Measurements from ENCODE around the gene AUH.
A peak's percentile ranks its signal among the peaks of the same experiment; 100 is the strongest.

AUH gene

DNA sequence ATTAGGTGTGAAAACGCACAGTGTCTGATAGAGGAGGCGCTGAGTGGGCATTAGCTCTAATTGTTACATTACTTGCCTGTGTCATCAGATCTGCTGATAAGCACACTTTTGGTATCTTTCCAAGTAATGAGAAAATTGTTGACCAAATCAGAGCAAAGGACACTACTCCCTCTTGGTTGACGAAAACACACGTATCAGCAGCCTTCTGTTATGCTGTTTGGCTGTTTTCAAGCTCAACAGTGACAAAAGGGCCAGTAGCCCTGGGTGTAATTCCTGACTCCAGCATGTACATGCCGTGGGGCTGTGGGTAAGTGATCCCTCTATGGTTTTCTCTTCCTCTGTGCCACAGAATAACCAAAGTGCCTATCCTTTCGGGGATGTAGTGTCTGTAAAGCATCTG, 151.4 kb downstream of the AUH start:
- Histone ChIP-seq H3K9ac (ENCODE audit: low read length in 5 of 5) (no peak overlapping the region), H3K27ac (ENCODE audit: low read depth, low read length) (no peak overlapping the region)

DNA sequence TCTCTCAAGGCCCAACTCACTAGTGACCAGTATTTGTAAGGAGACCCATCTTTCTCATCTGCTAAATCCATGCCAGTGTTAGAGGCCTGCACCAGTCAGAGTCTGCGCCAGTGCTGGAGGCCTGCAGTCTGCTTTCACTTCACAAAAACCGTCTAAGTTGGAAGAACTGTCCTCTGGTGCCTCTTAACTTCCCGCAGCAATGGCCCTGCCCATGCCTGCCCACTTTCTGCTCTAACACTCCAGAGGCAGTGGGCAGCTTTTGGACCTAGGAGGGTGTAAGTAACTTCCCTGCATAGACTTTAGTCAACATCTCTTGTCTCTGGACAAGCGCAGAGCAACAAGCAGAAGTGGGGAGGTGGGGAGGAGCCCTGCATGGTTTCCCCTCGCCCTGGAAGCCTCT, 152.9 kb downstream of the AUH start:
- no peaks in the 10 kb centered on the region for H3K9me3 ChIP-seq (ENCODE audit: control insufficient read depth in 5 of 5, low read length in 5 of 5)
- H3K4me3 ChIP-seq (ENCODE audit: low read depth in 1 of 5, low read length in 5 of 5) = no peak overlapping the region
- H3K27ac ChIP-seq (ENCODE audit: low read depth, low read length) = peak overlapping the region; percentile 88
- H3K27me3 ChIP-seq (ENCODE audit: control insufficient read depth in 5 of 5, insufficient read depth in 4 of 5, low read length in 5 of 5) = no peaks in the 10 kb centered on the region
- peaks cover 0 to 5% (median 0%) of the 10 kb centered on the region in 5 donors for H3K36me3 ChIP-seq (ENCODE audit: control insufficient read depth in 5 of 5, insufficient read depth in 5 of 5, low read length in 5 of 5)
- peak overlapping the region in 2 of 5 donors; percentile 14 to 76 for H3K9ac ChIP-seq (ENCODE audit: low read length in 5 of 5)
- H3K4me1 ChIP-seq (ENCODE audit: control insufficient read depth in 5 of 5, insufficient read depth in 5 of 5, low read length in 5 of 5) = peaks cover 3 to 27% (median 21%) of the 10 kb centered on the region in 5 donors

More for the DNA sequence above, 151.4 kb downstream of the AUH start:
- peaks cover 3 to 27% (median 21%) of the 10 kb centered on the region in 5 donors for H3K4me1 ChIP-seq (ENCODE audit: control insufficient read depth in 5 of 5, insufficient read depth in 5 of 5, low read length in 5 of 5)
- H3K9me3 ChIP-seq (ENCODE audit: control insufficient read depth in 5 of 5, low read length in 5 of 5) = no peaks in the 10 kb centered on the region
- H3K4me3 ChIP-seq (ENCODE audit: low read depth in 1 of 5, low read length in 5 of 5) = no peak overlapping the region
- no peaks in the 10 kb centered on the region for H3K27me3 ChIP-seq (ENCODE audit: control insufficient read depth in 5 of 5, insufficient read depth in 4 of 5, low read length in 5 of 5)
- peaks cover 0 to 5% (median 0%) of the 10 kb centered on the region in 5 donors for H3K36me3 ChIP-seq (ENCODE audit: control insufficient read depth in 5 of 5, insufficient read depth in 5 of 5, low read length in 5 of 5)

DNA sequence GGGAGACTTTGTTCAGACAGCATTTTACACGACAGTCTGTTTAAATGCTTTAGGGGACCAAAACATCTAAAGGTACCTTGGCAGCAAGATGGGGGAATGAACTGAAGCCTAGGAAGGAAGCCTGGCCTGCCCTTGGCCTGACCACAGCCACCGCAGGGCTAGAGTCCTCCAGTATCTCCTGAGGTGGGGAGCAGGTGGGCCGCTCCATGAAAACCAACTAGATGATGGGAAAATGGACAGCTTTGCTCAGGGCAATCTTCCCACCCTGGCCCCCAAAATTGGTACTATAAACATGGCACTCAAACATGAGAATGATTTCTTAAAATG, 153.3 kb downstream of the AUH start:
- Histone ChIP-seq H3K4me1 (ENCODE audit: control insufficient read depth in 5 of 5, insufficient read depth in 5 of 5, low read length in 5 of 5) (peaks cover 3 to 27% (median 21%) of the 10 kb centered on the region in 5 donors), H3K27ac (ENCODE audit: low read depth, low read length) (peak overlapping the region; percentile 88), H3K9me3 (ENCODE audit: control insufficient read depth in 5 of 5, low read length in 5 of 5) (no peaks in the 10 kb centered on the region), H3K9ac (ENCODE audit: low read length in 5 of 5) (peak overlapping the region in 3 of 5 donors; percentile 30 to 76 (median 63)), H3K27me3 (ENCODE audit: control insufficient read depth in 5 of 5, insufficient read depth in 4 of 5, low read length in 5 of 5) (no peaks in the 10 kb centered on the region), H3K36me3 (ENCODE audit: control insufficient read depth in 5 of 5, insufficient read depth in 5 of 5, low read length in 5 of 5) (peaks cover 0 to 3% (median 0%) of the 10 kb centered on the region in 5 donors), H3K4me3 (ENCODE audit: low read depth in 1 of 5, low read length in 5 of 5) (peak overlapping the region in 3 of 5 donors; percentile 9 to 45 (median 21))

DNA sequence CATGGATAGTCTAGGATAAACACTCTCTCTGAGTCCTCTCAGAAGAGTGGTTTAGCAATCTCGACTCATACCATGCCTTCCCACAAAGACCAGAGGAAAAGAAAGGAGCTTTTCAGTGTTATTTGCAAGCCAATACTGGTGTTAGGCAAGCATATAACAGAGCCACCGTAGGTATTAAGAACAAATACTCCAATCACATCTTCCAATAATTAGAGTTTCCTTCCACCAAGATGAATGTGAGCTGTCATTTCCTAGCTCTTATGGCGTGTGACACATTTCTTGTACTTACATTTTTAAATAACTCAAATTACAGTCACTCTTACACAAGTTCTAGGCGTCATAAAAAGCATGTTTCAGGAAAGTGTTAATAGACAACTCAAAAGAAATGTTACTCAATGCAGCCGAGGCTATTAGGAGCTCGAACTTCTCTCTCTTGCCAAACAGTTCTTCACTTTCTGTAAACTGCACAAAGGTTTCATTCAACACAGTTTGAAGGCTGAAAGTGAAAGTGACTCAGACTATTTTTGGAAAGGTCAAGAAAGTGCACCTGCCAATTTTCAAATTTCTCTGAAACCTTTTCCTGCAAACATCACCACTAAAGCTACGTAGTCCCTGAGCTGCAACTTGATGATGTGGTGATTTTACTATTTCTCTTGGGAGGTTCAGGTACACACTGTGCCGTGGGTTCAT, 153.8 kb downstream of the AUH start:
- no peaks in the 10 kb centered on the region for H3K27me3 ChIP-seq (ENCODE audit: control insufficient read depth in 5 of 5, insufficient read depth in 4 of 5, low read length in 5 of 5)
- H3K36me3 ChIP-seq (ENCODE audit: control insufficient read depth in 5 of 5, insufficient read depth in 5 of 5, low read length in 5 of 5) = no peaks in the 10 kb centered on the region
- peaks cover 3 to 27% (median 21%) of the 10 kb centered on the region in 5 donors for H3K4me1 ChIP-seq (ENCODE audit: control insufficient read depth in 5 of 5, insufficient read depth in 5 of 5, low read length in 5 of 5)
- peaks cover 0 to 2% (median 0%) of the 10 kb centered on the region in 5 donors for H3K9me3 ChIP-seq (ENCODE audit: control insufficient read depth in 5 of 5, low read length in 5 of 5)
- peak overlapping the region; percentile 88 for H3K27ac ChIP-seq (ENCODE audit: low read depth, low read length)
- peak overlapping the region in 4 of 5 donors; percentile 9 to 45 (median 15) for H3K4me3 ChIP-seq (ENCODE audit: low read depth in 1 of 5, low read length in 5 of 5)
- H3K9ac ChIP-seq (ENCODE audit: low read length in 5 of 5) = peak overlapping the region in 4 of 5 donors; percentile 47 to 76 (median 58)

DNA sequence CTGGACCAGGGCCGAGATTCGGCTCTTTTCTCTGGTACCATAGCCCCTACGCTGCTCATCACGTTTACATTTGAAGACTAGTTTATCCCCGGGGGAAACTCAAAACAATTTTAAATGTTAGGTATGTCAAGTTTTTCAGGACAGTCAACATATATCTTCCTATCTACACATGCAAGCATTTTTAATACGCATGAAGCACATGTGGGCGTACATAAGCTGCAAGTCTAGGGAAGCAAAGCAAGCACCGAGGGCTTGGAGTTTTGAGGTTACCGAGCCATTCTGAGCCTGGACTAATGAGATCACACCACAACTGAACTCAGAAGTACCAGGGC, 154.4 kb downstream of the AUH start:
- Histone ChIP-seq H3K27me3 (ENCODE audit: control insufficient read depth in 5 of 5, insufficient read depth in 4 of 5, low read length in 5 of 5) (no peaks in the 10 kb centered on the region), H3K4me3 (ENCODE audit: low read depth in 1 of 5, low read length in 5 of 5) (peak overlapping the region in 1 of 5 donors; percentile 7), H3K9me3 (ENCODE audit: control insufficient read depth in 5 of 5, low read length in 5 of 5) (peaks cover 0 to 7% (median 0%) of the 10 kb centered on the region in 5 donors), H3K9ac (ENCODE audit: low read length in 5 of 5) (peak overlapping the region in 4 of 5 donors; percentile 0 to 76 (median 50)), H3K36me3 (ENCODE audit: control insufficient read depth in 5 of 5, insufficient read depth in 5 of 5, low read length in 5 of 5) (no peaks in the 10 kb centered on the region), H3K4me1 (ENCODE audit: control insufficient read depth in 5 of 5, insufficient read depth in 5 of 5, low read length in 5 of 5) (peaks cover 3 to 27% (median 21%) of the 10 kb centered on the region in 5 donors), H3K27ac (ENCODE audit: low read depth, low read length) (peak overlapping the region; percentile 88)

DNA sequence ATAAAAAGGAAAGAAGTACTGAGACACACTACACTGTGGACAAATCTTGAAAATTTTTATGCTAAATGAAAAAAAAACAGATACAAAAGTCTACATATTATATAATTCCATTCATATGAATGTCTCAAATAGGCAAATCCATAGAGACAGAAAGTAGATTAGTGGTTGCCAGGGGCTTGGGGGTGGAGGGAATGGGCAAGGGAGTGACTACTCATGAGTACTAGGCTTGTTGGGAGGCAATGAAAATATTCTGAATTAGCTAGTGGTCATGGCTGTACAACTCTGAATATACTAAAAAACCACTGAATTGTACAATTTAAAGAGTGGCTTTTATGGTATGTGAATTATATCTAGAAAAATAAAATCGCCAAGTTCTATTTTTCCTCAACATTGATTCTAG, 154.9 kb downstream of the AUH start:
- no peaks in the 10 kb centered on the region for H3K27me3 ChIP-seq (ENCODE audit: control insufficient read depth in 5 of 5, insufficient read depth in 4 of 5, low read length in 5 of 5)
- peaks cover 0 to 7% (median 0%) of the 10 kb centered on the region in 5 donors for H3K9me3 ChIP-seq (ENCODE audit: control insufficient read depth in 5 of 5, low read length in 5 of 5)
- peak overlapping the region; percentile 88 for H3K27ac ChIP-seq (ENCODE audit: low read depth, low read length)
- peak overlapping the region in 2 of 5 donors; percentile 47 to 76 for H3K9ac ChIP-seq (ENCODE audit: low read length in 5 of 5)
- no peak overlapping the region for H3K4me3 ChIP-seq (ENCODE audit: low read depth in 1 of 5, low read length in 5 of 5)
- peaks cover 3 to 27% (median 21%) of the 10 kb centered on the region in 5 donors for H3K4me1 ChIP-seq (ENCODE audit: control insufficient read depth in 5 of 5, insufficient read depth in 5 of 5, low read length in 5 of 5)
- H3K36me3 ChIP-seq (ENCODE audit: control insufficient read depth in 5 of 5, insufficient read depth in 5 of 5, low read length in 5 of 5) = no peaks in the 10 kb centered on the region

DNA sequence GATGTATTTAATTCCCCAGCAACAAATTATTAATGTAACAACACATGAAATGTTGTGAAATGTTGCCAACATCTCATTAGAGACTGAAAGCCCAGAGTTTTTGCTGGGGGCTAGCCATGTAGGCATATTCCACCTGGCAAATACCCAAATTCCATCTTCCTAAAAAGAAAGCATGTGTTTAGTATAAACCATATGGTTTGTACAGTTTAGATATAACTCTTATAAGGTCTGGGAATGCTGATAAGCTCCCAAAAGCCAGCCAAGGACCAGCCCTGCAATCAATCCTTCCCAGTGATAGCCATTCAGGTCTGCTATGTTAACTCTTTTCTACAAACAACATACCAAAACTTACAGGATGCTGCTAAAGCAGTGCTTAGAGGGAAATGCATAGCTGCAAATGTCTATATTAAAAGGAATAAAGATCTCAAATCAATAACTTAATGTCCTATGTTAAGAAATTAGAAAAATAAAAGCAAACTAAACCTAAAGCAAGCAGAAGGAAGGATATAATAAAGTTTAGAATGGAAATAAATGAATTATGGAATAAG, 158.9 kb downstream of the AUH start:
- Histone ChIP-seq H3K4me1 (ENCODE audit: control insufficient read depth in 5 of 5, insufficient read depth in 5 of 5, low read length in 5 of 5) (peaks cover 3 to 19% (median 18%) of the 10 kb centered on the region in 5 donors), H3K27me3 (ENCODE audit: control insufficient read depth in 5 of 5, insufficient read depth in 4 of 5, low read length in 5 of 5) (no peaks in the 10 kb centered on the region), H3K9ac (ENCODE audit: low read length in 5 of 5) (no peak overlapping the region), H3K4me3 (ENCODE audit: low read depth in 1 of 5, low read length in 5 of 5) (peak overlapping the region in 1 of 5 donors; percentile 44), H3K9me3 (ENCODE audit: control insufficient read depth in 5 of 5, low read length in 5 of 5) (peaks cover 0 to 11% (median 5%) of the 10 kb centered on the region in 5 donors), H3K27ac (ENCODE audit: low read depth, low read length) (no peak overlapping the region), H3K36me3 (ENCODE audit: control insufficient read depth in 5 of 5, insufficient read depth in 5 of 5, low read length in 5 of 5) (no peaks in the 10 kb centered on the region)

DNA sequence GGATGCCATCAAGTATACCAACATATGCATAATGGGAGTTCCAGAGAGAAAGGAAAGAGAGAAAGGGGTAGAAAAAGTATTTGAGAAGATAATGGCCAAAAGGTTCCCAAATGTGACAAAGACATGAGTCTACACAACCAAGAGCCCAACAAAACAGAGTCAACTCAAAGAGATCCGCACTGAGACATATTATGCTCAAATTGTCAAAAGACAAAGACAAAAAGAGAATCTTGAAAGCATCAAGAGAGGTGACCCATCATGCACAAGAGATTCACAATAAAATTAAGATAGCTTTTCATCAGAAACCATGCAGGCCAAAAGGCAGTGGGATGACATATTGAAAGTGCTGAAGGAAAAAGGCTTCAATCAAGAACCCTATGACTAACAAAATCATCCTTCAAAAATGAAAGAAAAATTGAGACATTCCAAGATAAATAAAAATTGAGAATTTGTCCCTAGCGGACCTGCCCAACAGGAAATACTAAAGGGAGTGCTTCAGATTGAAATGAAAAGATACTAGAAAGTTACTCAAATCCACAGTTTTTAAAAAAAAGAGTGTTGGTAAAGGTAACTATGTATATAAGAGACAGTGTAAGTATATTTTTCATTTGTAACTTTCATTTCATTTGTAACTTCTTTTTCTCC, 160.9 kb downstream of the AUH start:
- H3K4me1 ChIP-seq (ENCODE audit: control insufficient read depth in 5 of 5, insufficient read depth in 5 of 5, low read length in 5 of 5) = peaks cover 10 to 28% (median 25%) of the 10 kb centered on the region in 5 donors
- no peaks in the 10 kb centered on the region for H3K36me3 ChIP-seq (ENCODE audit: control insufficient read depth in 5 of 5, insufficient read depth in 5 of 5, low read length in 5 of 5)
- no peak overlapping the region for H3K4me3 ChIP-seq (ENCODE audit: low read depth in 1 of 5, low read length in 5 of 5)
- no peak overlapping the region for H3K27ac ChIP-seq (ENCODE audit: low read depth, low read length)
- no peak overlapping the region for H3K9ac ChIP-seq (ENCODE audit: low read length in 5 of 5)
- H3K9me3 ChIP-seq (ENCODE audit: control insufficient read depth in 5 of 5, low read length in 5 of 5) = peaks cover 0 to 11% (median 5%) of the 10 kb centered on the region in 5 donors
- H3K27me3 ChIP-seq (ENCODE audit: control insufficient read depth in 5 of 5, insufficient read depth in 4 of 5, low read length in 5 of 5) = no peaks in the 10 kb centered on the region

DNA sequence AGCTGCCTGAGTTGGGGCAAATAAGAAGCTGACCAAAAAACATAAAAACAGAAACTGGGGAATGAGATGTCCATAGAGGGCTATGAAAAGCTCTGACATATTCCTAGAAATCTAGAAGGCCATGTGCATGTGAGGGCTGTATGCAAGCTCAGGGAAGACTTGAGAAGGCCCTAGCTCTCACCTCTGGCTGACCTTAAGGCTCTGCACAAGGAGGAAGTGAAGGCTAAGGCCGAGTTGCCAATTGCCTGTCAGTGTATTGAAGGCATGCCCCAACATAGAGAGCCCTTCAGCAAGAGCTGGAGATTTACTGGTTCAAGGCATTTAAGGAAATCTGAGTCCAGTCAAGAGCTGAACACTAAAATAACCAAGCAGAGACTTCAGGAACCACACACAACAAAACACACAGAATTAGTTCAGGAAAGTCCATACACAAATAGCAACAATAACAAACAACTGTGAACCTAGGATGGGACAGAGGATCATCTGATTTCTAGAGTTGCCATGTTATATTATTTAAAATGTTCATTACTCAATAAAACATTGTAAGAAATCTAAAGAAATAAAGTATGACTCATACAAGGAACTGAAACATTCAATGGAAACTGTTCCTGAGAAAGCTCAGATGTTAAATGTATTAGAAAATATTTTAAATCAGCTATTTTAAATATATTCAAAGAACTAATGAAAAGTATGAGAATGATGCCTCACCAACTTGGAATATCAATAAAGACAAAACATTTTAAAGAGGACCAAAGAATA, 161.8 kb downstream of the AUH start:
- Histone ChIP-seq H3K9me3 (ENCODE audit: control insufficient read depth in 5 of 5, low read length in 5 of 5) (peaks cover 0 to 11% (median 5%) of the 10 kb centered on the region in 5 donors), H3K4me1 (ENCODE audit: control insufficient read depth in 5 of 5, insufficient read depth in 5 of 5, low read length in 5 of 5) (peaks cover 11 to 37% (median 34%) of the 10 kb centered on the region in 5 donors), H3K4me3 (ENCODE audit: low read depth in 1 of 5, low read length in 5 of 5) (no peak overlapping the region), H3K9ac (ENCODE audit: low read length in 5 of 5) (no peak overlapping the region), H3K27me3 (ENCODE audit: control insufficient read depth in 5 of 5, insufficient read depth in 4 of 5, low read length in 5 of 5) (no peaks in the 10 kb centered on the region), H3K36me3 (ENCODE audit: control insufficient read depth in 5 of 5, insufficient read depth in 5 of 5, low read length in 5 of 5) (no peaks in the 10 kb centered on the region), H3K27ac (ENCODE audit: low read depth, low read length) (no peak overlapping the region)
